Peyer's patch (tissue), 4 donors: Measurements from ENCODE around the gene UACA. TPM values are rescaled to one million over a fixed set of nuclear protein-coding genes. Genes with fewer than 3 reads are reported as not detected.

Source experiments
- DNase-seq, 3 donors: peaks; one replicate each; pipeline ENCODE4 v3.0.0-alpha.2; 2017 to 2019
- H3K27ac ChIP-seq, 4 donors: fragments of 200-600 bp; sonication (generic); one replicate each; pipeline ENCODE4 v1.5.1; 2016 to 2019
- H3K27me3 ChIP-seq, 2 donors: fragments of 200-600 bp; sonication (generic); one replicate each; pipeline ENCODE4 v1.5.1; 2019
- H3K36me3 ChIP-seq, 3 donors: fragments of 200-600 bp; sonication (generic); one replicate each; pipeline ENCODE4 v1.5.1; 2016 to 2019
- H3K4me1 ChIP-seq, 4 donors: fragments of 200-600 bp; sonication (generic); one replicate each; pipeline ENCODE4 v1.5.1; 2016 to 2019
- H3K4me3 ChIP-seq, 4 donors: fragments of 200-600 bp; sonication (generic); 1 replicate in 3 of 4; 2 replicates in 1 of 4; pipeline ENCODE4 v1.5.1; 2016 to 2019; ENCODE audit warnings: mild to moderate bottlenecking in 1 of 4
- H3K9me3 ChIP-seq, 4 donors: fragments of 200-600 bp; sonication (generic); one replicate each; pipeline ENCODE4 v1.5.1; 2016 to 2019; ENCODE audit warnings: mild to moderate bottlenecking in 1 of 4
- CTCF ChIP-seq, 6 experiments: fragments of 450-650 bp in 4 of 6; fragments of 200-600 bp in 2 of 6; sonication (generic) in 1 of 6; IDR thresholded peaks; one replicate each; pipeline ENCODE4 v1.5.1; 2017 to 2019; ENCODE audit warnings: antibody characterized with exemption in 6 of 6, mild to moderate bottlenecking in 3 of 6, moderate library complexity in 1 of 6
- POLR2A ChIP-seq, 2 donors: fragments of 450-650 bp; IDR thresholded peaks; one replicate each; pipeline ENCODE4 v1.5.1; 2017; ENCODE audit warnings: antibody characterized with exemption in 2 of 2, mild to moderate bottlenecking in 2 of 2, moderate library complexity in 2 of 2
- total RNA-seq, 4 donors: library from RNA; depleted of rRNA; stranded (reverse); fragments of >200 nt; gene quantifications; one replicate each; pipeline ENCODE4 v1.1.0, GENCODE V29; 2016

Gene UACA
- total RNA-seq, 4 donors from 2014 or later = 41.8 to 59.1 (median 46.9) TPM

GRCh38 chr15:70652341-70652740, 111.0 kb downstream of the UACA start:
- Histone ChIP-seq H3K4me3 (no peak overlapping the region), H3K36me3 (peaks cover 0 to 11% (median 0%) of the 10 kb centered on the region in 3 donors), H3K27ac (no peak overlapping the region), H3K4me1 (no peaks in the 10 kb centered on the region), H3K27me3 (no peaks in the 10 kb centered on the region), H3K9me3 (no peaks in the 10 kb centered on the region)
- no peak for DNase-seq
- TF ChIP-seq POLR2A (IDR thresholded peaks at IDR 0.05) (no peak), CTCF (IDR thresholded peaks at IDR 0.05) (no peak)

GRCh38 chr15:70651303-70651845, 112.0 kb downstream of the UACA start:
- Histone ChIP-seq H3K36me3 (peaks cover 0 to 1% (median 0%) of the 10 kb centered on the region in 3 donors), H3K4me3 (no peak overlapping the region), H3K27ac (no peak overlapping the region), H3K4me1 (no peaks in the 10 kb centered on the region), H3K9me3 (no peaks in the 10 kb centered on the region), H3K27me3 (no peaks in the 10 kb centered on the region)
- no peak for DNase-seq
- TF ChIP-seq CTCF (IDR thresholded peaks at IDR 0.05) (no peak), POLR2A (IDR thresholded peaks at IDR 0.05) (no peak)

GRCh38 chr15:70650567-70651302, 112.6 kb downstream of the UACA start:
- Histone ChIP-seq H3K4me3 (no peak overlapping the region), H3K36me3 (no peaks in the 10 kb centered on the region), H3K4me1 (no peaks in the 10 kb centered on the region), H3K27me3 (no peaks in the 10 kb centered on the region), H3K9me3 (no peaks in the 10 kb centered on the region), H3K27ac (no peak overlapping the region)
- no peak for DNase-seq
- TF ChIP-seq POLR2A (IDR thresholded peaks at IDR 0.05) (no peak), CTCF (IDR thresholded peaks at IDR 0.05) (no peak)

GRCh38 chr15:70647396-70647795, 116.0 kb downstream of the UACA start:
- Histone ChIP-seq H3K4me3 (no peak overlapping the region), H3K9me3 (no peaks in the 10 kb centered on the region), H3K27ac (no peak overlapping the region), H3K4me1 (peaks cover 0 to 3% (median 0%) of the 10 kb centered on the region in 4 donors), H3K27me3 (no peaks in the 10 kb centered on the region), H3K36me3 (no peaks in the 10 kb centered on the region)
- DNase-seq = no peak
- no peak for TF ChIP-seq CTCF (IDR thresholded peaks at IDR 0.05)
- TF ChIP-seq POLR2A (IDR thresholded peaks at IDR 0.05) = no peak

- Histone ChIP-seq H3K9me3 (no peaks in the 10 kb centered on the region), H3K27me3 (no peaks in the 10 kb centered on the region), H3K4me1 (peaks cover 0 to 3% (median 0%) of the 10 kb centered on the region in 4 donors), H3K27ac (no peak overlapping the region), H3K36me3 (no peaks in the 10 kb centered on the region), H3K4me3 (no peak overlapping the region)
- TF ChIP-seq POLR2A (IDR thresholded peaks at IDR 0.05) = no peak
- TF ChIP-seq CTCF (IDR thresholded peaks at IDR 0.05) = no peak
- DNase-seq = no peak
Measured at GRCh38 chr15:70646169-70646568, 117.2 kb downstream of the UACA start.
